Pancreas (tissue), 10 donors: Measurements from ENCODE around the gene ZNF697. TPM values are rescaled to one million over a fixed set of nuclear protein-coding genes. Genes with fewer than 3 reads are reported as not detected.

Experiments
- ATAC-seq, 4 donors: fragments of 200-7000 bp; cut with Tn5 transposase; one replicate each; pipeline versions ENCODE4 v1.8.0 to v1.9.1; 2020; ENCODE audit warnings: mild to moderate bottlenecking in 4 of 4, moderate library complexity in 4 of 4
- DNase-seq, 6 donors: peaks; one replicate each; pipeline ENCODE4 v3.0.0-alpha.2; 2020
- FAIRE-seq: peaks from 2 replicates; lab custom pipeline; 2012; peaks lifted over from hg19 to GRCh38; lab: Jason Lieb, UNC
- H3K27ac ChIP-seq, 4 donors: fragments of 200-600 bp; sonication (generic); 1 replicate in 3 of 4; 2 replicates in 1 of 4; pipeline versions ENCODE4 v1.5.0 to v1.8.0; 2020
- H3K27me3 ChIP-seq, 4 donors: fragments of 200-600 bp; one replicate each; pipeline ENCODE4 v1.8.0; 2021
- H3K36me3 ChIP-seq, 3 donors: fragments of 200-600 bp; sonication (generic) in 1 of 3; one replicate each; pipeline versions ENCODE4 v1.5.0 to v1.8.0; 2020 to 2021
- H3K4me1 ChIP-seq, 3 donors: fragments of 200-600 bp; one replicate each; pipeline ENCODE4 v1.8.0; 2021
- H3K4me3 ChIP-seq, 4 donors: fragments of 200-600 bp; sonication (generic) in 2 of 4; one replicate each; pipeline versions ENCODE4 v1.5.0 to v1.8.0; 2020 to 2021
- H3K9me3 ChIP-seq, 4 donors: fragments of 200-600 bp; one replicate each; pipeline ENCODE4 v1.8.0; 2021
- CTCF ChIP-seq, 4 donors: fragments of 200-600 bp; sonication (generic) in 3 of 4; IDR thresholded peaks; one replicate each; pipeline versions ENCODE4 v1.5.0 to v1.8.0; 2021; ENCODE audit warnings: antibody characterized with exemption in 4 of 4
- WGBS, 2 donors: extraction: QIAGEN DNeasy Blood & Tissue Kit; methylation state at CpG; one replicate each; pipeline ENCODE4 v1.1.7; 2013; 5-methylcytosine and 5-hydroxymethylcytosine counted together
- intact Hi-C, 3 donors: fragments of 100-400 bp; cut with DNase I; formaldehyde crosslinking; loops; one replicate each; pipeline versions ENCODE4 v1.11.1 to v1.14.2; 2022
- polyA plus RNA-seq, 2 donors: library from polyadenylated mRNA; stranded (reverse); fragments of 200-250 nt; gene quantifications; one replicate each; pipeline ENCODE4 v1.2.3, GENCODE V29; 2013
- total RNA-seq, 6 donors: library from RNA; stranded (reverse); fragmentation: NEBNext Ultra II Directional in 4 of 6; extraction: Animal tissue kit (Norgen Biotek cat#: 25700) in 4 of 6; gene quantifications; one replicate each; pipeline versions ENCODE4 v1.2.1 to v1.2.4, GENCODE V29; 2021 to 2023
- donor health status: healthy with polysubstance abuse.
- donor health status: DM: no; HTN: no; CAD: no; lungs with moderate emphysema.
- donor health status: DM: no; HTN: no; CAD: no.
- donor health status: control.
- donor health status: control.
- donor health status: Bipolar disorder and iron deficiency.
- donor health status: DM: yes; HTN: yes; CAD: no.
- donor health status: DM: no; HTN: no; CAD: no.
- donor health status: DM: no; HTN: no; CAD: no.
- donor health status: DM: yes; HTN: yes; CAD: no.

ZNF697 gene
- total and polyA plus RNA-seq, 8 donors = 1.3 to 5.9 (median 3.1) TPM

- Histone ChIP-seq H3K27ac (peak overlapping the region; percentile 70 to 93 (median 83)), H3K27me3 (no peaks in the 10 kb centered on the region), H3K36me3 (no peaks in the 10 kb centered on the region), H3K4me1 (peaks cover 0 to 7% (median 0%) of the 10 kb centered on the region in 3 donors), H3K4me3 (peak overlapping the region; percentile 81 to 91 (median 89)), H3K9me3 (no peaks in the 10 kb centered on the region)
- no peak for ATAC-seq
- DNase-seq = no peak
- no peak for FAIRE-seq
- TF ChIP-seq CTCF (IDR thresholded peaks at IDR 0.05) = no peak
- WGBS, 2 donors = 4% methylated on average over 10 of the region's 10 CpGs
- intact Hi-C loops = no loop called here
Observed at GRCh38 chr1:119648620-119649004, 546 bp upstream of the ZNF697 start.

- no peak for FAIRE-seq
Observed at GRCh38 chr1:119647228-119647733, 785 bp downstream of the ZNF697 start.

GRCh38 chr1:119646521-119647227, 1.4 kb downstream of the ZNF697 start:
- Histone ChIP-seq H3K4me3 (peak overlapping the region; percentile 81 to 91 (median 89)), H3K4me1 (peaks cover 0 to 7% (median 0%) of the 10 kb centered on the region in 3 donors), H3K36me3 (no peaks in the 10 kb centered on the region), H3K27me3 (no peaks in the 10 kb centered on the region), H3K9me3 (no peaks in the 10 kb centered on the region), H3K27ac (no peak overlapping the region)
- intact Hi-C loops = no loop called here
- ATAC-seq (no peak), DNase-seq (no peak), FAIRE-seq (no peak)
- TF ChIP-seq CTCF (IDR thresholded peaks at IDR 0.05) = no peak
- WGBS, 2 donors = 52 to 60% methylated on average over 12 to 15 of the region's 15 CpGs

More at GRCh38 chr1:119647228-119647733, 785 bp downstream of the ZNF697 start:
- Histone ChIP-seq H3K36me3 (no peaks in the 10 kb centered on the region), H3K27ac (peak overlapping the region; percentile 74 to 93 (median 84)), H3K4me3 (peak overlapping the region; percentile 81 to 91 (median 89)), H3K27me3 (no peaks in the 10 kb centered on the region), H3K4me1 (peaks cover 0 to 7% (median 0%) of the 10 kb centered on the region in 3 donors), H3K9me3 (no peaks in the 10 kb centered on the region)
- WGBS, 2 donors = 2 to 3% methylated on average over 18 of the region's 18 CpGs
- no peak for TF ChIP-seq CTCF (IDR thresholded peaks at IDR 0.05)
- peak; percentile 11 to 33 (median 17) for ATAC-seq
- intact Hi-C loops = no loop called here
- peak in 5 of 6 donors; percentile 35 to 64 (median 54) for DNase-seq

DNA sequence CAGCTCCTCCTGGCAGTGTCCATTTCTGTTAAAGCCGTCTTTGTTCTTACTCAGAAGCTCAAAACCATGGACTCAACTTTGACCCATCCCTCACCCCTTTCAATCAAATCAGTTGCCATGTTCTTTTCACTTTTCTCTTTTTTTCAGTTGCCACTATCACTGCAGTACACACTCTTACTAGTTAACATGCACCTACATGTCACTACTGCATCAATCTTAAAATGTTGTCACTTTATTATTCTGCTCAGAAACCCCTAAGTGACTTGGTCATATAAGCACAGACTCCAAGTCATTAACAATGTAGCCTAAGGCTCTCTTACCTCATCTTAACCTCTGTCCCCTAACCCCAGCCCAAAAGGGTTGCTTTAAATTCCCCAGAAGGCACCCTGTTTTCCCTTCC, 9.0 kb downstream of the ZNF697 start:
- Histone ChIP-seq H3K4me1 (no peaks in the 10 kb centered on the region), H3K36me3 (no peaks in the 10 kb centered on the region), H3K4me3 (no peak overlapping the region), H3K9me3 (no peaks in the 10 kb centered on the region), H3K27ac (no peak overlapping the region), H3K27me3 (no peaks in the 10 kb centered on the region)
- TF ChIP-seq CTCF (IDR thresholded peaks at IDR 0.05) = no peak
- intact Hi-C loops = no loop called here
- ATAC-seq (no peak), FAIRE-seq (no peak), DNase-seq (no peak)
- 91 to 92% methylated on average over 1 of the region's 1 CpG for WGBS, 2 donors

DNA sequence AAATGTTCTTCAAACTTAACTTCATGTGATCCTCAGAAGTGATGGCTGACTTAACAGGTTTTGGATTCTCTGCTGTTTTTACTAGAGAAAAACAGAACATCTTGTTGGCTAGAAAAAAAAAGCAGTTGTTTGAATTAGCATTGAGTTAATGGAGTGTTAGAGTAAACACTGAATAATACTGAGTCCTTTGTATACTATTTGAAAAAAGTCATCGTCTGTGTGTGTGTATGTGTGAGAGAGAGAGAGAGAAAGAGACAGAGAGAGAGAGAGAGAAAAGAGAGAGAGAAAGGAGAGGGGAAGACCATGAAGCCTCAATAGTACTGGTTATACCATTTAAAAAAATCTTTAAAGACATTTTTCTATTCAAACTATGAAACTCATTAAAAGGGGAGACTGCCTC, 10.4 kb downstream of the ZNF697 start:
- H3K9me3 ChIP-seq = no peaks in the 10 kb centered on the region
- no peak for FAIRE-seq
- ATAC-seq = peak in 3 of 4 donors; percentile 36 to 69 (median 53)
- peaks cover 0 to 3% (median 0%) of the 10 kb centered on the region in 3 donors for H3K4me1 ChIP-seq
- intact Hi-C loops = no loop called here
- no peak for TF ChIP-seq CTCF (IDR thresholded peaks at IDR 0.05)
- no peak for DNase-seq
- H3K4me3 ChIP-seq = no peak overlapping the region
- H3K27ac ChIP-seq = no peak overlapping the region
- H3K27me3 ChIP-seq = no peaks in the 10 kb centered on the region
- no peaks in the 10 kb centered on the region for H3K36me3 ChIP-seq
- WGBS, 2 donors = 13 to 29% methylated on average over 1 of the region's 1 CpG
